D341Med (cell line): ENCODE data around the gene LPP.

Experiments
- DNase-seq: peaks from one replicate; pipeline ENCODE4 v3.0.0; 2012; ENCODE audit warnings: low spot score

LPP gene

GRCh38 chr3:188931036-188931435 lies 777.1 kb downstream of the LPP start:
- DNase-seq: no peak

GRCh38 chr3:188931531-188931930 lies 777.6 kb downstream of the LPP start:
- DNase-seq: no peak

- DNase-seq: no peak
Observed at GRCh38 chr3:188934989-188935388, 781.0 kb downstream of the LPP start.

- DNase-seq: no peak
Observed at GRCh38 chr3:188936597-188937107, 782.7 kb downstream of the LPP start.

GRCh38 chr3:188937389-188937788 lies 783.4 kb downstream of the LPP start:
- DNase-seq: no peak

GRCh38 chr3:188938999-188939398 lies 785.0 kb downstream of the LPP start:
- DNase-seq: no peak

GRCh38 chr3:188939814-188940572 lies 786.0 kb downstream of the LPP start:
- DNase-seq: no peak
